Uterus (tissue), 4 donors: ENCODE measurements around the gene COG7. TPM values are rescaled to one million over a fixed set of nuclear protein-coding genes. Genes with fewer than 3 reads are reported as not detected.

Experiments
- DNase-seq, 2 donors: peaks; one replicate each; pipeline ENCODE4 v3.0.0-alpha.2; 2019 to 2020
- H3K27ac ChIP-seq, 2 donors: fragments of 200-600 bp; sonication (generic); 1 replicate in 1 of 2; 2 replicates in 1 of 2; pipeline ENCODE4 v1.5.1; 2016 to 2018
- H3K27me3 ChIP-seq, 2 donors: fragments of 200-600 bp; sonication (generic); one replicate each; pipeline ENCODE4 v1.5.1; 2018 to 2019; ENCODE audit warnings: control low read depth in 1 of 2
- H3K36me3 ChIP-seq, 2 donors: fragments of 200-600 bp; sonication (generic); one replicate each; pipeline ENCODE4 v1.5.1; 2019; ENCODE audit warnings: control low read depth in 1 of 2
- H3K4me1 ChIP-seq, 2 donors: fragments of 200-600 bp; sonication (generic); one replicate each; pipeline ENCODE4 v1.5.1; 2018 to 2019; ENCODE audit warnings: control low read depth in 1 of 2
- H3K4me3 ChIP-seq, 2 donors: fragments of 200-600 bp; sonication (generic); 1 replicate in 1 of 2; 2 replicates in 1 of 2; pipeline ENCODE4 v1.5.1; 2018 to 2019; ENCODE audit warnings: mild to moderate bottlenecking in 1 of 2
- H3K9me3 ChIP-seq, 2 donors: fragments of 200-600 bp; sonication (generic); one replicate each; pipeline ENCODE4 v1.5.1; 2019; ENCODE audit warnings: control low read depth in 1 of 2
- POLR2A ChIP-seq, 2 donors: fragments of 450-650 bp; IDR thresholded peaks; one replicate each; pipeline ENCODE4 v1.6.1; 2016; ENCODE audit warnings: antibody characterized with exemption in 2 of 2, mild to moderate bottlenecking in 1 of 2, moderate library complexity in 1 of 2
- intact Hi-C: fragments of 100-400 bp; cut with DNase I; formaldehyde crosslinking; loops from one replicate; pipeline ENCODE4 v1.15.1; 2023; ENCODE audit warnings: low total_unique reads
- total RNA-seq, 4 donors: library from RNA; depleted of rRNA in 3 of 4; stranded (reverse); fragments of >200 nt in 3 of 4; gene quantifications; one replicate each; pipeline versions ENCODE4 v1.1.0 to v1.2.4, GENCODE V29; 2014 to 2023
- TF ChIP-seq, protein P1 (sequence below), 4 experiments: fragments of 200-600 bp in 2 of 4; fragments of 450-650 bp in 2 of 4; sonication (generic) in 2 of 4; IDR thresholded peaks; one replicate each; pipeline ENCODE4 v1.5.1; 2016 to 2019; ENCODE audit warnings: antibody characterized with exemption in 4 of 4, mild to moderate bottlenecking in 2 of 4, moderate library complexity in 1 of 4
- donor health status: DM: yes; HTN: yes; CAD: no.

The COG7 gene
- total RNA-seq, 4 donors from 2014 or later, result 11.5 to 393 (median 32.2) TPM

GRCh38 chr16:23428351-23428750, 24.6 kb downstream of the COG7 start:
- no peak overlapping the region for H3K27ac ChIP-seq
- H3K4me3 ChIP-seq, result no peak overlapping the region
- intact Hi-C loops, result no loop called here
- no peaks in the 10 kb centered on the region for H3K4me1 ChIP-seq
- no peak for TF ChIP-seq POLR2A (IDR thresholded peaks at IDR 0.05)
- TF ChIP-seq, protein P1, sequence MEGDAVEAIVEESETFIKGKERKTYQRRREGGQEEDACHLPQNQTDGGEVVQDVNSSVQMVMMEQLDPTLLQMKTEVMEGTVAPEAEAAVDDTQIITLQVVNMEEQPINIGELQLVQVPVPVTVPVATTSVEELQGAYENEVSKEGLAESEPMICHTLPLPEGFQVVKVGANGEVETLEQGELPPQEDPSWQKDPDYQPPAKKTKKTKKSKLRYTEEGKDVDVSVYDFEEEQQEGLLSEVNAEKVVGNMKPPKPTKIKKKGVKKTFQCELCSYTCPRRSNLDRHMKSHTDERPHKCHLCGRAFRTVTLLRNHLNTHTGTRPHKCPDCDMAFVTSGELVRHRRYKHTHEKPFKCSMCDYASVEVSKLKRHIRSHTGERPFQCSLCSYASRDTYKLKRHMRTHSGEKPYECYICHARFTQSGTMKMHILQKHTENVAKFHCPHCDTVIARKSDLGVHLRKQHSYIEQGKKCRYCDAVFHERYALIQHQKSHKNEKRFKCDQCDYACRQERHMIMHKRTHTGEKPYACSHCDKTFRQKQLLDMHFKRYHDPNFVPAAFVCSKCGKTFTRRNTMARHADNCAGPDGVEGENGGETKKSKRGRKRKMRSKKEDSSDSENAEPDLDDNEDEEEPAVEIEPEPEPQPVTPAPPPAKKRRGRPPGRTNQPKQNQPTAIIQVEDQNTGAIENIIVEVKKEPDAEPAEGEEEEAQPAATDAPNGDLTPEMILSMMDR (IDR thresholded peaks at IDR 0.05), result no peak
- no peaks in the 10 kb centered on the region for H3K9me3 ChIP-seq
- no peaks in the 10 kb centered on the region for H3K27me3 ChIP-seq
- no peaks in the 10 kb centered on the region for H3K36me3 ChIP-seq
- no peak for DNase-seq

DNA sequence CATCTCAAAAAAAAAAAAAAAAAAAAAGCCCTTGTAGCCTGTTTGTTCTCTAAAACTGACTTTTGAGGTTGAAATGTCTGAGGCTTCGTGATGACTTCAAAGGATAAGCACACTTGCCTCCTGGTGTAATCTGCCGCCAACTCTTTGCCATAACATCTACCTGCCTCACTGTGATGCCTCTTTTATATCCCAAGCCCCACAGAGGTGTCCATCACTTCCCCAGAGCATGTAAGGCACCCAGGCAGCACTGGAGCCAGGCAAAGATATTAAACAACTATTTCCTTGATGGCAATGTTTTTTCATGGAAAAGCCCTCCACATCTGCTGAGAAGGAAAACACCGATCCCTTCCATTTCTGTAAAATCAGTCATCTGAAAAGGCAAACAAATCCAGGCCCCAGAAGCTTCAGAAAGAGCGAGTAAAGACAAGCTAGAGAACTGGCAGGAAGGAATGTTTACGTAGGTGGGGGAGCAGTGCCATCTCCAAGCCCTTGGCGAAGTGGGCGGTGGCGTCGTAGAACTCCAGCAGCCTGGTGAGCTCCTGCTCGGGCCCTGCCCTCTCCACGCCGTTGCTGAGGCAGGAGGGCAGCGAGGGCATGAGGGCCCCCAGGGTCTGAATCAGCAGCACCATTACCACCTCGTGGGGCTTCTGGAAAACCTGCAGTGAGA, 28.6 kb downstream of the COG7 start:
- intact Hi-C loops, result no loop called here
- H3K4me3 ChIP-seq, result no peak overlapping the region
- no peak for DNase-seq

GRCh38 chr16:23423496-23424049, 29.4 kb downstream of the COG7 start:
- no peaks in the 10 kb centered on the region for H3K4me1 ChIP-seq
- intact Hi-C loops, result no loop called here
- DNase-seq, result peak; percentile 79 to 94
- H3K27ac ChIP-seq, result peak overlapping the region; percentile 92 to 98
- no peaks in the 10 kb centered on the region for H3K9me3 ChIP-seq
- no peaks in the 10 kb centered on the region for H3K36me3 ChIP-seq
- H3K4me3 ChIP-seq, result no peak overlapping the region
- no peaks in the 10 kb centered on the region for H3K27me3 ChIP-seq
- peak in 1 of 2 donors; percentile 40 for TF ChIP-seq POLR2A (IDR thresholded peaks at IDR 0.05)
- TF ChIP-seq, protein P1 (IDR thresholded peaks at IDR 0.05), result peak in 1 of 4 experiments; percentile 2

More for the DNA sequence above, 28.6 kb downstream of the COG7 start:
- Histone ChIP-seq H3K9me3 (no peaks in the 10 kb centered on the region), H3K27me3 (no peaks in the 10 kb centered on the region), H3K4me1 (no peaks in the 10 kb centered on the region), H3K27ac (peak overlapping the region; percentile 92 to 98), H3K36me3 (no peaks in the 10 kb centered on the region)
- TF ChIP-seq, protein P1 (IDR thresholded peaks at IDR 0.05), result no peak
- no peak for TF ChIP-seq POLR2A (IDR thresholded peaks at IDR 0.05)

- intact Hi-C loops, result no loop called here
- Histone ChIP-seq H3K27ac (no peak overlapping the region), H3K27me3 (no peaks in the 10 kb centered on the region), H3K4me3 (no peak overlapping the region), H3K4me1 (no peaks in the 10 kb centered on the region), H3K9me3 (no peaks in the 10 kb centered on the region), H3K36me3 (no peaks in the 10 kb centered on the region)
- TF ChIP-seq, protein P1 (IDR thresholded peaks at IDR 0.05), result no peak
- no peak for TF ChIP-seq POLR2A (IDR thresholded peaks at IDR 0.05)
- no peak for DNase-seq
Observed at GRCh38 chr16:23420011-23420410, 33.0 kb downstream of the COG7 start.

DNA sequence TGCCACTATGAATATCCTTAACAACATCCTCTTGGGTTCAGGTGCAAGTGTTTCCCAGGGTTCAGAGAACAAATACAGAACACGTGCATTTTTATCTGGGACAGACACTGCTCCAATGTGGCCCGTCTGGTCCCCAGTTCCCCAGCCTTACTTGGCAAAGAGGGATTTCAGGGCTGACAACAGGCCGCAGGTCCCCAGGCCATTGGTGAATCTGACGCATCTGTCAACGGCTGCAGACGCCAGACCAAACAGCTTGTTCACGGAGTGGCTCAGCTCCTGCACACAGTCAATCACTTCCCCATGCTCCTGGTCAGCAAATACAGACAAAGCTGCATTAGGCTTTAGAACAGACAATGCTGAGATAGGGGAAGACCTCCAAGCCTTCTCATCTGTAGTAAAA, 36.2 kb downstream of the COG7 start:
- Histone ChIP-seq H3K27me3 (no peaks in the 10 kb centered on the region), H3K27ac (no peak overlapping the region), H3K4me3 (no peak overlapping the region), H3K36me3 (no peaks in the 10 kb centered on the region), H3K9me3 (no peaks in the 10 kb centered on the region), H3K4me1 (no peaks in the 10 kb centered on the region)
- no peak for TF ChIP-seq POLR2A (IDR thresholded peaks at IDR 0.05)
- TF ChIP-seq, protein P1 (IDR thresholded peaks at IDR 0.05), result no peak
- DNase-seq, result no peak
- intact Hi-C loops, result no loop called here
